Glomerular visceral epithelial cell (primary cell): ENCODE data around the gene MEIKIN.

Experiments
- DNase-seq: peaks from one replicate; pipeline ENCODE4 v3.0.0-alpha.2; 2016; ENCODE audit errors: extremely low spot score

Gene MEIKIN

GRCh38 chr5:131769961-131770360 is 175.5 kb downstream of the MEIKIN start:
- no peak for DNase-seq

GRCh38 chr5:131769336-131769735 is 176.1 kb downstream of the MEIKIN start:
- DNase-seq = peak; percentile 21

GRCh38 chr5:131767891-131768290 is 177.6 kb downstream of the MEIKIN start:
- no peak for DNase-seq

GRCh38 chr5:131766689-131767088 is 178.8 kb downstream of the MEIKIN start:
- DNase-seq = no peak

GRCh38 chr5:131765261-131765660 is 180.2 kb downstream of the MEIKIN start:
- DNase-seq = no peak

GRCh38 chr5:131763968-131764367 is 181.5 kb downstream of the MEIKIN start:
- DNase-seq = no peak

GRCh38 chr5:131760793-131761192 is 184.7 kb downstream of the MEIKIN start:
- no peak for DNase-seq

GRCh38 chr5:131759704-131760103 is 185.8 kb downstream of the MEIKIN start:
- no peak for DNase-seq

GRCh38 chr5:131758520-131758900 is 187.0 kb downstream of the MEIKIN start:
- no peak for DNase-seq

GRCh38 chr5:131757830-131758519 is 187.5 kb downstream of the MEIKIN start:
- no peak for DNase-seq
